CD4-positive, alpha-beta T cell treated with Interleukin-21 for 1 hour (primary cell): Measurements from ENCODE around the gene LYZL1.
"Not testable (repeated sequence)": the region's sequence is repeated elsewhere in the genome, so short reads cannot be mapped to it uniquely, and the experiment has no call there.

Source experiments
- DNase-seq: peaks from one replicate; pipeline ENCODE4 v3.0.0-alpha.2; 2020

The LYZL1 gene

GRCh38 chr10:29288906-29289305, at the start of gene LYZL1:
Gene LYZL1 (plus strand): TSS chr10:29289070. CDS start chr10:29291868, 2,798 bp downstream.
- not testable (repeated sequence) for DNase-seq

- no peak for DNase-seq
Observed at GRCh38 chr10:29239569-29240472, 49.0 kb upstream of the LYZL1 start.

- DNase-seq = no peak
Observed at GRCh38 chr10:29240986-29241660, 47.7 kb upstream of the LYZL1 start.

GRCh38 chr10:29241925-29242324, 46.9 kb upstream of the LYZL1 start:
- no peak for DNase-seq

GRCh38 chr10:29243066-29243465, 45.8 kb upstream of the LYZL1 start:
- no peak for DNase-seq

- DNase-seq = no peak
Observed at GRCh38 chr10:29243750-29244149, 45.1 kb upstream of the LYZL1 start.

- DNase-seq = no peak
Observed at GRCh38 chr10:29244978-29245377, 43.9 kb upstream of the LYZL1 start.

GRCh38 chr10:29245476-29245875, 43.4 kb upstream of the LYZL1 start:
- no peak for DNase-seq

GRCh38 chr10:29246449-29246848, 42.4 kb upstream of the LYZL1 start:
- no peak for DNase-seq

- DNase-seq = no peak
Observed at GRCh38 chr10:29248158-29248557, 40.7 kb upstream of the LYZL1 start.

- DNase-seq = no peak
Observed at GRCh38 chr10:29249018-29249417, 39.9 kb upstream of the LYZL1 start.

GRCh38 chr10:29250066-29250465, 38.8 kb upstream of the LYZL1 start:
- DNase-seq = no peak

GRCh38 chr10:29252811-29253689, 35.8 kb upstream of the LYZL1 start:
- DNase-seq = no peak

- DNase-seq = no peak
Observed at GRCh38 chr10:29253690-29254029, 35.2 kb upstream of the LYZL1 start.

GRCh38 chr10:29254123-29255046, 34.5 kb upstream of the LYZL1 start:
- DNase-seq = no peak

- no peak for DNase-seq
Observed at GRCh38 chr10:29255104-29255503, 33.8 kb upstream of the LYZL1 start.

GRCh38 chr10:29256019-29256418, 32.9 kb upstream of the LYZL1 start:
- DNase-seq = no peak

GRCh38 chr10:29256586-29256985, 32.3 kb upstream of the LYZL1 start:
- DNase-seq = no peak

GRCh38 chr10:29257106-29257783, 31.6 kb upstream of the LYZL1 start:
- DNase-seq = no peak

- no peak for DNase-seq
Observed at GRCh38 chr10:29257784-29258135, 31.1 kb upstream of the LYZL1 start.

- no peak for DNase-seq
Observed at GRCh38 chr10:29259498-29259897, 29.4 kb upstream of the LYZL1 start.

GRCh38 chr10:29263506-29263905, 25.4 kb upstream of the LYZL1 start:
- no peak for DNase-seq
